Measurements from ENCODE around the gene DOCK9. TPM values are rescaled to one million over a fixed set of nuclear protein-coding genes. Genes with fewer than 3 reads are reported as not detected.
A peak's percentile ranks its signal among the peaks of the same experiment; 100 is the strongest.

DOCK9 gene
- total and polyA plus RNA-seq, 2 donors (not counting 1 experiment from before 2014, with no cell fraction given): 18.2 TPM

GRCh38 chr13:98749501-98749900 lies 228.4 kb downstream of the DOCK9 start:
- no peaks in the 10 kb centered on the region for H4K20me1 ChIP-seq (ENCODE audit: control insufficient read depth, extremely low read depth, insufficient read depth, low read length)
- no peaks in the 10 kb centered on the region for H3K79me2 ChIP-seq (ENCODE audit: control insufficient read depth, insufficient read depth, low read length)
- peaks cover 27% of the 10 kb centered on the region for H3K27me3 ChIP-seq (ENCODE audit: control insufficient read depth, insufficient read depth, low read length)
- H3K4me3 ChIP-seq (replicated peaks in 1 of 4; ENCODE audit: control extremely low read depth in 1 of 4, insufficient read depth in 1 of 4, low read depth in 3 of 4, low read length in 4 of 4): no peak overlapping the region
- no peak for TF ChIP-seq CTCF (conservative IDR thresholded peaks at IDR 0.05 in 1 of 2, IDR thresholded peaks at IDR 0.05 in 1 of 2; ENCODE audit: low read depth in 1 of 2, low read length in 2 of 2)
- no peak for TF ChIP-seq EZH2 (IDR thresholded peaks at IDR 0.05; ENCODE audit: low read length, missing control alignments)
- no peak overlapping the region for H3K9ac ChIP-seq (ENCODE audit: insufficient read depth, low read length)
- no peak overlapping the region for H3K27ac ChIP-seq (ENCODE audit: insufficient read depth, low read length)
- no peak overlapping the region for H2AFZ ChIP-seq (ENCODE audit: low read length)
- no peaks in the 10 kb centered on the region for H3K9me3 ChIP-seq (ENCODE audit: control insufficient read depth, insufficient read depth, low read depth, low read length)
- DNase-seq (ENCODE audit: low read depth in 2 of 2): peak; percentile 53 to 85
- no peak overlapping the region for H3K4me2 ChIP-seq (ENCODE audit: extremely low read depth, insufficient read depth, low read length)
- H3K4me1 ChIP-seq (ENCODE audit: control insufficient read depth, extremely low read depth, insufficient read depth, low read length): no peaks in the 10 kb centered on the region
- H3K36me3 ChIP-seq (ENCODE audit: control insufficient read depth, insufficient read depth, low read length): no peaks in the 10 kb centered on the region

GRCh38 chr13:98746968-98747367 lies 230.9 kb downstream of the DOCK9 start:
- Histone ChIP-seq H3K4me2 (ENCODE audit: extremely low read depth, insufficient read depth, low read length) (no peak overlapping the region), H3K9me3 (ENCODE audit: control insufficient read depth, insufficient read depth, low read depth, low read length) (no peaks in the 10 kb centered on the region), H4K20me1 (ENCODE audit: control insufficient read depth, extremely low read depth, insufficient read depth, low read length) (no peaks in the 10 kb centered on the region), H3K79me2 (ENCODE audit: control insufficient read depth, insufficient read depth, low read length) (no peaks in the 10 kb centered on the region), H3K9ac (ENCODE audit: insufficient read depth, low read length) (no peak overlapping the region), H2AFZ (ENCODE audit: low read length) (no peak overlapping the region), H3K27ac (ENCODE audit: insufficient read depth, low read length) (no peak overlapping the region), H3K4me1 (ENCODE audit: control insufficient read depth, extremely low read depth, insufficient read depth, low read length) (no peaks in the 10 kb centered on the region), H3K4me3 (replicated peaks in 1 of 4; ENCODE audit: control extremely low read depth in 1 of 4, insufficient read depth in 1 of 4, low read depth in 3 of 4, low read length in 4 of 4) (no peak overlapping the region), H3K27me3 (ENCODE audit: control insufficient read depth, insufficient read depth, low read length) (peaks cover 14% of the 10 kb centered on the region), H3K36me3 (ENCODE audit: control insufficient read depth, insufficient read depth, low read length) (no peaks in the 10 kb centered on the region)
- no peak for TF ChIP-seq EZH2 (IDR thresholded peaks at IDR 0.05; ENCODE audit: low read length, missing control alignments)
- TF ChIP-seq CTCF (conservative IDR thresholded peaks at IDR 0.05 in 1 of 2, IDR thresholded peaks at IDR 0.05 in 1 of 2; ENCODE audit: low read depth in 1 of 2, low read length in 2 of 2): no peak
- peak in 1 of 2 donors; percentile 8 for DNase-seq (ENCODE audit: low read depth in 2 of 2)

Other genes with a start within 250 kb of the DOCK9 start
- gene SLC15A1, start 225.4 kb downstream of the DOCK9 start, total RNA-seq: not detected in 2 replicates
- gene SLC15A1, start 225.4 kb downstream of the DOCK9 start, polyA plus RNA-seq: not detected in 2 replicates
- 29.5 and 32.4 TPM in 2 replicates for gene UBAC2, start 222.8 kb upstream of the DOCK9 start, total RNA-seq
- gene UBAC2, start 222.8 kb upstream of the DOCK9 start, polyA plus RNA-seq: 58.3 and 87.4 TPM in 2 replicates